HCT116 (cell line): ENCODE data around the gene HACD1.

Experiments used
- CTCF ChIP-seq, 3 experiments: fragments of 200-600 bp in 1 of 3; sonication (generic) in 1 of 3; IDR thresholded peaks in 2 of 3; conservative IDR thresholded peaks in 1 of 3; 2 replicates each; pipeline ENCODE4 v1.5.1; 2012 to 2017; ENCODE audit warnings: low read depth in 2 of 3, low read length in 2 of 3, antibody characterized with exemption in 1 of 3, borderline replicate concordance in 1 of 3, control low read depth in 1 of 3, mild to moderate bottlenecking in 1 of 3, mixed read lengths in 1 of 3, mixed run types in 1 of 3, moderate library complexity in 1 of 3; ENCODE audit not compliant: insufficient read depth in 1 of 3
- ELF1 ChIP-seq: IDR thresholded peaks from 2 replicates; pipeline ENCODE4 v1.6.1; 2012; ENCODE audit warnings: low read depth, borderline replicate concordance
- EZH2phosphoT487 ChIP-seq: fragments of 200-600 bp; IDR thresholded peaks from 2 replicates; pipeline ENCODE4 v1.6.1; 2018; ENCODE audit warnings: antibody characterized with exemption, borderline replicate concordance
- POLR2A ChIP-seq: IDR thresholded peaks from 2 replicates; pipeline ENCODE4 v1.7.0; 2011; ENCODE audit warnings: borderline replicate concordance; ENCODE audit not compliant: insufficient read depth, insufficient read length; ENCODE audit errors: extremely low read depth
- POLR2AphosphoS5 ChIP-seq: IDR thresholded peaks from 2 replicates; pipeline ENCODE4 v1.6.1; 2011; ENCODE audit warnings: mild to moderate bottlenecking, low read depth, low read length, moderate library complexity
- REST ChIP-seq: IDR thresholded peaks from 2 replicates; pipeline ENCODE4 v1.6.1; 2012; ENCODE audit warnings: low read depth

GRCh38 chr10:17580885-17581284, 36.3 kb downstream of the HACD1 start:
- no peak for TF ChIP-seq ELF1
- TF ChIP-seq POLR2A, result no peak
- TF ChIP-seq REST, result no peak
- TF ChIP-seq CTCF (IDR thresholded peaks at IDR 0.05 in 2 of 3, conservative IDR thresholded peaks at IDR 0.05 in 1 of 3; ENCODE audit: borderline replicate concordance in 1 of 3, insufficient read depth in 1 of 3, low read depth in 2 of 3, low read length in 2 of 3), result no peak
- no peak for TF ChIP-seq EZH2phosphoT487
- TF ChIP-seq POLR2AphosphoS5, result no peak
